NT2/D1 (cell line): ENCODE results near the gene ARID1B.

Source experiments
- SUZ12 ChIP-seq: IDR thresholded peaks from 2 replicates; pipeline ENCODE4 v1.6.1; 2011; ENCODE audit not compliant: insufficient read length, insufficient read depth; ENCODE audit errors: extremely low read depth
- YY1 ChIP-seq: IDR thresholded peaks from 2 replicates; pipeline ENCODE4 v1.6.1; 2011; ENCODE audit not compliant: insufficient read length, insufficient read depth
- ZNF274 ChIP-seq: IDR thresholded peaks from 2 replicates; pipeline ENCODE4 v1.6.1; 2011; ENCODE audit warnings: mild to moderate bottlenecking, low read depth, low read length

DNA sequence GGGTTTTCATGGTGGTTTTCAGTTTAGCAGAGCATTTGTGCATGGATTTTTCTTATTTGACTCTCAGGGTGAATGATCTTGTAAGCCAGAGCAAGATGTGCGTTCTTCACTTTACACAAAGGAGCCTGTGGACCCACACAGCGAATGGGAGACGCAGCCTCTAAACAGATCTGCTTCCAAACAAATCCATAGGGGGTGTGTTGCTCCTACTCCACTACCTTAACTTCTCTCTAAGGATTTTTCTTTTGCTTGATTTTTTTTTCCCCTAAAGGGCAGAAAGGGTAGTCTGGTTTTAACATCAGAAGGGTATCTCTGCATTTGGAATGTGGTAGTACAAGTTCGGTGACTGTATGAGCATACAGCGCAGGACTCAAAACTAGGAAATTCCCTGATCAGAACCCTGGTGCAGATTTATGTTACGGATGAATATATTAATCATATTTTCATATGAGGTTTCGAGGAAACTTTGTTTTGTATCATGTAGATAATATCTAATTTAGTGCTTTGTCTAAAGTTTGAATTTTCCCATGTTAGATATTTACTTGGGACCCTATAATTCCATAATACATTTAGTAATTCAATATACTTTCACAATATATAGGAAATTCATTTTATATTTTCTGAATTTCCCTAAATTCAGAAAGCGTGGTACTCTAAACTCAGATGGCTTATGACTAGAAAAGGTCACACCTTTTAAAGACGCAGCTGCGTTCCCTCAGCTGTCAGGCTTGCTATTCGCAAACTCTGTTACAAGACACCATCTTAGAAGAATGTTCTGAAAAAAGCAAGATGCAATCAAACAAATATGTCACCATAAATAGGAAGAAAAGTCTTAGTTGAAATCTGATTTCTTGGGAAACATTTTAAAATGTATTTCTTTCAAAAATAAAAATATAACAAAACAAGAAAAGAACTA lies 349.3 kb downstream of the ARID1B start:
- no peak for TF ChIP-seq SUZ12
- no peak for TF ChIP-seq YY1
- no peak for TF ChIP-seq ZNF274
